Measurements from ENCODE around the gene ARL1.
"Not testable (repeated sequence)": the region's sequence is repeated elsewhere in the genome, so short reads cannot be mapped to it uniquely, and the experiment has no call there.

Gene ARL1

GRCh38 chr12:101407436-101408345 is at the start of gene ARL1:
Gene ARL1, minus strand, starts transcription at chr12:101407772. Its CDS starts 127 bp downstream, at chr12:101407645.
- DNase-seq (ENCODE audit: low read depth, low spot score) = peak; percentile 70

- DNase-seq (ENCODE audit: low read depth, low spot score) = no peak
These were observed 48.1 kb upstream of the ARL1 start for GRCh38 chr12:101455685-101456084.

- no peak for DNase-seq (ENCODE audit: low read depth, low spot score)
These were observed 34.1 kb upstream of the ARL1 start for GRCh38 chr12:101441461-101442224.

- no peak for DNase-seq (ENCODE audit: low read depth, low spot score)
These were observed 31.7 kb upstream of the ARL1 start for GRCh38 chr12:101439236-101439635.

GRCh38 chr12:101436136-101436535 is 28.6 kb upstream of the ARL1 start:
- DNase-seq (ENCODE audit: low read depth, low spot score) = no peak

GRCh38 chr12:101430456-101430855 is 22.9 kb upstream of the ARL1 start:
- DNase-seq (ENCODE audit: low read depth, low spot score) = no peak

GRCh38 chr12:101424620-101425019 is 17.0 kb upstream of the ARL1 start:
- DNase-seq (ENCODE audit: low read depth, low spot score) = no peak

GRCh38 chr12:101422066-101422465 is 14.5 kb upstream of the ARL1 start:
- not testable (repeated sequence) for DNase-seq (ENCODE audit: low read depth, low spot score)

GRCh38 chr12:101415228-101415627 is 7.7 kb upstream of the ARL1 start:
- DNase-seq (ENCODE audit: low read depth, low spot score) = no peak

GRCh38 chr12:101414533-101415119 is 7.1 kb upstream of the ARL1 start:
- DNase-seq (ENCODE audit: low read depth, low spot score) = peak; percentile 5

- DNase-seq (ENCODE audit: low read depth, low spot score) = not testable (repeated sequence)
These were observed 2.6 kb upstream of the ARL1 start for GRCh38 chr12:101410169-101410568.

GRCh38 chr12:101407049-101407435 is 530 bp downstream of the ARL1 start:
- DNase-seq (ENCODE audit: low read depth, low spot score) = no peak

GRCh38 chr12:101391181-101391580 is 16.4 kb downstream of the ARL1 start:
- DNase-seq (ENCODE audit: low read depth, low spot score) = not testable (repeated sequence)

GRCh38 chr12:101379149-101379548 is 28.4 kb downstream of the ARL1 start:
- DNase-seq (ENCODE audit: low read depth, low spot score) = no peak

- no peak for DNase-seq (ENCODE audit: low read depth, low spot score)
These were observed 32.0 kb downstream of the ARL1 start for GRCh38 chr12:101375573-101375972.

GRCh38 chr12:101372431-101372830 is 35.1 kb downstream of the ARL1 start:
- no peak for DNase-seq (ENCODE audit: low read depth, low spot score)

GRCh38 chr12:101368016-101368415 is 39.6 kb downstream of the ARL1 start:
- DNase-seq (ENCODE audit: low read depth, low spot score) = no peak

GRCh38 chr12:101361455-101361854 is 46.1 kb downstream of the ARL1 start:
- no peak for DNase-seq (ENCODE audit: low read depth, low spot score)

GRCh38 chr12:101356794-101357193 is 50.8 kb downstream of the ARL1 start:
- no peak for DNase-seq (ENCODE audit: low read depth, low spot score)

- no peak for DNase-seq (ENCODE audit: low read depth, low spot score)
These were observed 55.9 kb downstream of the ARL1 start for GRCh38 chr12:101351682-101352081.

GRCh38 chr12:101343893-101344292 is 63.7 kb downstream of the ARL1 start:
- DNase-seq (ENCODE audit: low read depth, low spot score) = no peak

Measured in brain pericyte (primary cell).